PC-3 (cell line): Measurements from ENCODE around the gene TMEM108.

Experiments
- CTCF ChIP-seq: fragments of 300-600 bp; sonication (generic); conservative IDR thresholded peaks from 2 replicates; pipeline ENCODE4 v1.5.1; 2017; ENCODE audit warnings: antibody characterized with exemption, low read depth, mild to moderate bottlenecking, low read length
- EZH2 ChIP-seq: fragments of 300-600 bp; sonication (generic); IDR thresholded peaks from one replicate; pipeline ENCODE4 v1.6.1; 2017; ENCODE audit warnings: antibody characterized with exemption, mild to moderate bottlenecking, low read length; ENCODE audit not compliant: unreplicated experiment

- TF ChIP-seq CTCF (no peak), EZH2 (no peak)
Measured at GRCh38 chr3:133158686-133159085, 120.5 kb downstream of the TMEM108 start.
